H4 (cell line): ENCODE measurements around the gene ETFBKMT. TPM values are rescaled to one million over a fixed set of nuclear protein-coding genes. Genes with fewer than 3 reads are reported as not detected.
A peak's percentile ranks its signal among the peaks of the same experiment; 100 is the strongest.

Experiments
- DNase-seq: peaks from one replicate; pipeline ENCODE4 v3.0.0-alpha.2; 2015; ENCODE audit warnings: low spot score
- total RNA-seq: library from RNA; depleted of rRNA; stranded (reverse); fragments of >200 nt; shearing (Covaris generic); gene quantifications from 2 replicates; pipeline ENCODE4 v1.2.3, GENCODE V29; 2014; rRNA removed

The ETFBKMT gene, protein sequence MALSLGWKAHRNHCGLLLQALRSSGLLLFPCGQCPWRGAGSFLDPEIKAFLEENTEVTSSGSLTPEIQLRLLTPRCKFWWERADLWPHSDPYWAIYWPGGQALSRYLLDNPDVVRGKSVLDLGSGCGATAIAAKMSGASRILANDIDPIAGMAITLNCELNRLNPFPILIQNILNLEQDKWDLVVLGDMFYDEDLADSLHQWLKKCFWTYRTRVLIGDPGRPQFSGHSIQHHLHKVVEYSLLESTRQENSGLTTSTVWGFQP
- 1.3 and 1.9 TPM in 2 replicates for total RNA-seq

DNA sequence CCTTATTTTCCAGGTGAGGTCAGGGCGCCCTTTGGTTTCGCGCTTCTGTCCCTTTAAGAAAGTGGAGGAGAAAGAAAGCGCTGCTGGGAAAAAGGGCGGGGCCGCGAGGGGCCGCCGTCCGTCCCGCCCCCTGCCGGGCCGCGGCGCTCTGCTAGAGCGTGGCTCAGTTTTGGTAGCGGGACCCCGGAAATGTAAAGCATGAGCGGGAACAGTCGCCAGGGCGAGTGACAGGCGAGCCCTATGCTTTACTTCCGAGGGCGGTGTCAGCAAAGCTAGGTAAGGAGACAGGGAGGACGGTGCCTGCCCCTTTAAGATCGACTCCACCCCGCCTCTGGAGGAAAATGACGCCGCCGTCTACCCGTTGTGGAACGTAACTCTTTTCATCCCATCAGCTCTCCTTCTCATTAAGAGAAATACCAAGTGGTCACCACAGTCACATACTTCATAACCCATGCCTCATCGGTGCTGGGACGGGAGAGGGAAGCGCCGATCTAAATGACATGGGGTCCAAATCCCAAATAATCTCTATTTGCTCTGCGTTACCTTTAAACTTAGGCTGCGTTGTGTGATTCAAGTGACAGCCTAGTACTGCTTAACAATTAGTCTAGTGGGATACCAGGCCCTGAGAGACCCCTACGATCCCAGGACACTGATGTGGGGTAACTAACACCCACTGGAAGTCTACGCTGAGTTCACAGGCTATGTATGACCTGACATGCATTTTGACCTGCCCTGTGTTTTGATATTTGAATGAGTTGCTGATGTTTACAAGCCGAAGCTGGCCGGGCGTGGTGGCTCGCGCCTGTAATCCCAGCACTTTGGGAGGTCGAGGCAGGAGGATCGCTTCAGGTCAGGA is at the start of gene ETFBKMT:
TSS of gene ETFBKMT (plus strand) at position 602 of the 856 bp plus-strand sequence. CDS start 2,266 bp downstream, outside the sequence.
- DNase-seq: peak; percentile 94

DNA sequence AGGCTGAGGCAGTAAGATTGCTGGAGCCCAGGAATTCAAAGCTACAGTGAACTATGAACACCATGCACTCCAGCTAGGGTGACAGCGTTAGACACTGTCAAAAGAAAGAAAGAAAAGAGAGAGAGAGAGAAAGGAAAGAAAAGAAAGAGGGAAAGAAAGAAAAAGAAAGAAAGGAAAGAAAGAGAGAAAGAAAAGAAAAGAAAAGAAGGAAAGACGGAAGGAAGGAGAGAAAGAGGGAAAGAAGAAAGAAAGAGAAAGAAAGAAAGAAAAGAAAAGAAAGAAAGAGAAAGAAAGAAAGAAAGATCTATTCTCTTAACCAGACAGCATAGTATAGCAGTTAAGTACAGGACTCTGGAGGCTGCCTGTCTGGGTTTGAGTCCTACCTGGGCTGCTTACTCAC is 46.7 kb upstream of the ETFBKMT start:
- DNase-seq: no peak

DNA sequence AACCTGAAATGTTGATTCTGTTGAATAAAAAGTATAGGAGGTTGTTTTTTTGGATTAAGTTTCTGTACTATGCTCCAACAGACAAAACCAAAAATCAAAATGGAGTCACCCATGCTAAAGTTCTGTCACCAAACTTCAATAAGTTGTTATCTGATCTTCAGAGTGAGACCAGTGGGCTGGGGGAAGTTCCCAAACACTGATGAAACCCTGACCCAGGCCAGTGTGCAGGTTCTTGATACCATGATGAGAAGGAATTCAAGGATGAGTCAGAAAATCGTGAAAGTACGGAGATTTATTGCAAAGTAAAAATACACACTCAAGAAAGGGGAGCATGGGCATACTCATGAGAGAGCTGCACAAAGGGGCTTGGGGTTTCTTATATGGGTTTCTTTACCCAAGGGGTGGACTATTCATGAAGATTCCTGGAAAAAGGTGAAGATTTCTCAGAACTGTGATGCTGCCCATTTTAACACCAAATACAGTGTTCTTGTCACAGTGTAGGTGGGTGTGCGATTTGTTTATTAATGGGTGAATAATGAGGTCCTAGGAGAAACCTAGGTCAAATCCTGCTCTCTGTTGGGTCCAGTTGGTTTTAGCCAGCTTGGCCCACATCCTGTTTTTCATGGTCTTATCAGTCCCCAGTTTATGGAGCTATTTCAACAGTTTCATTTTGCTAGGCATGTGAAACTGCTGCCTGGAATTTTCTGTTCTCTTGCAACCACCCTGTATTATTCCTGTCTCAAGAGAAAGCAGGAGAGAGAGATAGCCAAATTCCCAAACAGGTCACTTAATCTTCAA is 41.1 kb upstream of the ETFBKMT start:
- DNase-seq: no peak

DNA sequence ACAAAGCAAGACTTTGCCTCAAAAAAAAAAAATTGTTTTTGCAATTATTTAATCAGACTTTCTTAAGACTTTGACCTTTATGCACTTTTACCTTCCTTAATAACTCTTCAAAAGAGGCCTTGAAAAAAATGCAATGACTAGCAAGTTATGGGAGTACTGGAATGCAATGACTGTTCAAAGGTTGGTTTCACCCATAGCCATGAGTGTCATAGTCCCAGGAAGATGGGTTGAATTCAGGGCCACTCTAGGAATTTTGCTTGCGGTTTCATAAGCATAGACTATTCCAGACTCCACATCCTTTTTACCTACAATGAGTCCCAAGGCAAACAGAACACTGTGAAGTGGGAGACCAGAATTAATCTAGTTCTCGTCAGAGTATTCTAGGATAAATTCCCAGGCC is 39.2 kb upstream of the ETFBKMT start:
- no peak for DNase-seq

DNA sequence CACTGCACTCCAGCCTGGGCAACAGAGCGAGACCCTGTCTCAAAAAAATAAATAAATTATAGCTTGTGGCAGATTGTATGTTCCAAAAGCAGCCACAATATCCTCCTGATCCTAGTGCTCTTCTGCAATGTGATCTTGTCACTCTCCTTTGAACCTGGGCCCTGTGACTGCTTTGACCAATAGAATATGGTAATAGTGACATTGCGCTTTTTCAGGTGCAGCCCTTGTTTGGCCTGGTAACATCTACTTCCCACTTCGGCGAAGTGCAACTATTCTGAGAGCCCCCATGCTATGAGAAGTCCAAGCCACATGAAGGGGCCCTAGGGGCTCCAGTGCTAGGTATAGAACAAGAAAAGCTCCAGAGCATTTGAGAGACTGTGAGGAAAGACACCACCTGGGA is 37.5 kb upstream of the ETFBKMT start:
- DNase-seq: no peak

DNA sequence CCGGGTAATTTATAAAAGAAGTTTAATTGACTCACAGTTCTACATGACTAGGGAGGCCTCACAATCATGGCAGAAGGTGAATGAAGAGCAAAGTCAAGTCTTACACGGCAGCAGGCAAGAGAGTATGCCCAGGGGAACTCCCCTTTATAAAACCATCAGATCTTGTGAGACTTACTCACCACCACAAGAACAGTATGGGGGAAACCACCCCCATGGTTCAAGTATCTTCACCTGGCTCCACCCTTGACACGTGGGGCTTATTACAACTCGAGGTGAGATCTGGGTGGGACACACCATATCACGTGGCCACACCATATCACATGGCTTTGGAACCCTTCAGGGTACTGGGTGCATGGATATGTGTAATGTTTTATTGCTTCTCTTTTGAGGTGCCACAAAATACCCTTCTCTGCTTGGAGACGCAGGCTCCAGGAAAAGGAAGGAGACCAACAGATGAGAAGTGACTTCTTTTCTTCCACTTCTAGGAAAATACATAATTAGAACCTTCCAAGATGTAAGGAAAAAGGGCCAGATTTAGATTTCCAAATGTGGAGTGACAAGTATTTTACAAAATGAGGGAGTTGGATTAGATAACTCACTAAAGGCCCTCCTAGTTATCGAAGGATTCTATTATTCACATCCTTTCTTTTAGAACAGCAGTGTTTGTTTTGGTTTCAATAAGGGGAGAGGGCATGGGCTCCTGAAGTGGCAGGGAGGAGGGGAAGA is 33.1 kb upstream of the ETFBKMT start:
- DNase-seq: no peak

DNA sequence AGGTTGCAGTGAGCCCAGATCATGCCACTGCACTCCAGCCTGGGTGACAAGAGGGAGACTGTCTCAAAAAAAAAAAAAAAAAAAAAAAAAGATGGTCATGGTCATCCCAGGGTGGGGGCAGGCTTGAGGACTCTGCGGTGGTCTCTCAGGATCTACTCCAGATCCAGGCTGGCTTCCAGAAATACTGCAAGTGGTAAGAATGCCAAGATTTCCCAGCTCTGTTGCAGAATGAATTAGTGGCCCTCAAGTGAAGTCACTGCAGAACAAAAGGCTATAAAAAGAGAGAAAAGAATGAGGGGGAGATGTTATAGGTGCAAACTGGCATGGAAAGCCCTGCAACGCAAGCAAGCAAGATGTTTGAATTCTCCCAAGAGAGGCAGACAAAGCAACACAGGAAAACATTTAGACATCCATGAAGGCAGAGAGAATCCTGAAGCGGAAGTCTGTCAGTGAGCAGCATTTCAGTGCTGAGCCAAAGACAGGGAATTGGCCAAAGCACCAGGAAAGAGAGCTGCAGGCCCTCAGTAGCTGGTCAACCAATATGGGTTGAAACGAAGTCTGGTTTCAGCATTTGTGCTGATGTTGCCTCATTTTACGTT is 31.9 kb upstream of the ETFBKMT start:
- DNase-seq: no peak

DNA sequence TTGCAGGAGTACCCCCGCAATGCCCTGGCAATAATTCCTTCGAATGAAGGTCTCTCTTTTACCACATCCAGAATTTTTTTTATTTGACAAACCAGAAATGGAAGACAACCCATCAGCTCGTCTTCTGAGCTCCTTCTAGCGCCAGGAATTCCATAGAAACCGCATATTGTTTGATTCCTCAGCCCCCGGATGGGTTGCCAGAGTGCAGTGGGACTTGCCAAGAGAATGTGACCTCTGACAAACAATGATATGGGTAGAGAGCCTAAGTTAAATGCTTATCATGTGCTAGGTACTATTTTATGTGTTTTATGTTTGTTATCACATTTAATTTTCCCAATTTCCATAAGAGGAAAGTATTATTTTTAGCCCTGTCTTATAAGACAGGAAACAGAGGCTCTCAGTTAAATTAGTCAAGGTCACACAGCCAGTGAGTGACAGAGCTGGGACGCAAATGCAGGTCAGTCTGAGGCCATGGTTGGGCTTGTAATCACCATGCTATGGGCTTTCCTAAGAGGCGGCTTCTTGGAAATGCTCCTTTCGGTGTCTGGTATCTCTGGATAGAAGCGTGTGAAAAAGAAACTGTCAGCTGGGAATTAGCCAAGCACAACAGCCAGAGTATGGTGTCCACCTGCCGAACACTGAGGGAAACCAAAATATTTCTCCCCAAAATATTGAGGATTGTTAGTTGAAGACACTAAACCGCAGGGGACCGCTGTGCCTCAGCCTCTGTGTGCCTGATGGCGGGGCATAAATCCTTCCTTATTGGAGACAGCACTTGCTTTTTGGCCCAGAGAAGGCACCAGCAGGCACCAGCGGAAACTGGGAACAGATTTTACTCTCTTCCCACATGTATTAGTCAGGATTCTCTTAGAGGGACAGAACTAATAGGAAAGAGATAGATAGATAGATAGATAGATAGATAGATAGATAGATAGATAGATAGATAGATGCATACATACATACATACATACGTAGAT is 29.4 kb upstream of the ETFBKMT start:
- no peak for DNase-seq

DNA sequence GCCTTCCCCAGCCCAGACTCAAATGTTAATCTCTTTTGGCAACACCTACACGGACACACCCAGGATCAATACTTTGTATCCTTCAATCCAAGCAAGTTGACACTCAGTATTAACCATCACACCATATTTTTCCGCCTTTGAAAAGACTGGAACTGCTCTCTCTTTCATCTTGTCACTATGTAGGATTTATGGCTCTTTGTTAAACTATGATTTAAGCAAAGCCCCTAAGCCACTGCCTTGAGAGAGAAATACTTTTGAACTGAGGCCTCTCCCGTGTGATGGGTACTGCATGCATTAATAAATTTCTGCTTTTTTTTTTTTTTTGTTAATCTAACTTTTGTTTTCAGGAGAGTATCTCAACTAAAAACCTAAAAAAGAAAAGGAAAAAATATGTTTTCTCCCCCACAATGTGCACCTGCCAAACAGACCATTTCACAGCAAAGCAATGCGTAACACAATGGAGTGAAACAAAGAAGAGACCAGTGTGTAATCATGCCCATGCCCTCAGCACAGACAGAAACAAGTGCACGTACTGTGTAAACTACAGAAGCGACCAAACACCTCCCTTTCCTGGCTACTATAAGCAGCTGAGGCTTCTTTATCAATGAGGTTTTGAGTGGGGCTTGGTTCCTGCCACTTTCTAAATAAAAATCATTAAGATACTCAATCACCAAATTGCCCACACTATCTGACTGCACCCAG is 28.3 kb upstream of the ETFBKMT start:
- DNase-seq: no peak

DNA sequence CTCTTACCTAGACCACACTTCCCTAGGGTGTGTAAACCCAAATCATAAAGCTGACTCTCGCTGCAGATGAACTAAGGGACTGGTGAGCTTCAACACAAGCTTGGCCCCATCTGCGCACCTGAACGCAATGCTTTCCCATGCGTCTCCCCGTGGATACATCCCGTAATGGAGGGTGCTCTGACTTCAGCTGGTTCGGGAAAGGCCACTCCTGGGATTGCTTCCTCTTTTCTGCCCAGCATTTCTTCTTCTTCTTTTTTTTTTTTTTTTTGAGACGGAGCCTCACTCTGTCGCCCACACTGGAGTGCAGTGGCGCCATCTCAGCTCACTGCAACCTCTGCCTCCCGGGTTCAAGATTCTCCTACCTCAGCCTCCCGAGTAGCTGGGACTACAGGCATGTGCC is 27.7 kb upstream of the ETFBKMT start:
- no peak for DNase-seq

DNA sequence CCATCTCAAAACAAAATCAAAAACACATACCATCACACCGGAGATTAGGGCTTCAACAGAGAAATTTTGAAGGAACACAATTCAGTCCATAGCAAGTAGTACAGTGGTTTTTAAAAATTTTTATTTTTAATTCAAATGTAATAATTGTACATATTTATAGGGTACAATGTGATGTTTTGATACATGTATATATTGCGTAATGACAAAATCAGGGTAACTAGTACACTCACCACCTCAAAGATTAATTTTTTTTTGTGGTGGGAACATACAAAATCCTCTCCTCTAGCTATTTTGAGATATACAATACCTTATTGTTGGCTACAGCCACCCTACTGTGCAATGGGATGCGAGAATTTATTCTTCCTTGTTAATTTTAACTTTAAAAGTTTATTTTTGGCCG is 26.0 kb upstream of the ETFBKMT start:
- no peak for DNase-seq

DNA sequence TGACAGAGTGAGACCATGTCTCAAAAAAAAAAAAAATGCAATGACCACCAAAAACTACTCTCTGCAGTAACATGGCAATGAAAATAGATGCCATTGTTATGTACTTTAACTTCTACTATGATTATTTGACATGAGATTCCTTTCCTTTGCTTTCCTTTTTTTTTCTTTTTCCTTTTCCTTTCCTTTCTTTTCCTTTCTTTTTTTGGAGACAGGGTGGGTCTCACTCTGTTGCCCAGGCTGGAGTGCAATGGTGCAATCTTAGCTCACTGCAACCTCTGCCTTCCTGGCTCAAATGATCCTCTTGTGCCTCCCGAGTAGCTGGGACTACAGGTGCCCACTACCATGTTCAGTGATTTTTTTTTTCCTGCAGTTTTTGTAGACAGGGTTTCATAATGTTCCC is 24.9 kb upstream of the ETFBKMT start:
- DNase-seq: no peak

DNA sequence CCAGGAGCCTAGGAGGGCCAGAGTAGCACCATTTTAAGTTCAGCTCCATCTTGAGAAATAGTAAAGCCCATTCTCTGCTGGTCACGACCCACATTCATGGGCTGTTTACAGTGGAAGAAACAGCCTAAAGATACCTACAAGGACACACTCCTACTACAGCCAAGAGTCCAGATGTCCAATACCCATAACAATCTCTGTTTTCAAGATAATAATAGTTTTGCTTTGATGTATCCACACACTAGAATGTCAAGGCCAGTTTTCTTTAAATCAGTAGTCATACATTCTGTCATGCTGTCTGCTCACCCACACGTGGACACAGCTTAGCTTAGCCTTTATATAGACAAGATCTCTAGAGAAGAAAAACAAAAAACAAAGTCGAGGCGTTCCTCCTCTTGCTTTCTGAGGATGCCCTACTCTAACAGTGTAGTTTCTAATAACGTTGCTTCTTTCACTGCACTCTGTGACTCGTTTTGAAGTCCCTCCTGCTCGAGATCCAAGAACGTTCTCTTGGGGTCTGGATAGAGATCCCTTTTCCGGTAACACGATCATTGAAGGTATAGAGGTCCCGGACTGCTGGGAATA is 17.9 kb upstream of the ETFBKMT start:
- no peak for DNase-seq

DNA sequence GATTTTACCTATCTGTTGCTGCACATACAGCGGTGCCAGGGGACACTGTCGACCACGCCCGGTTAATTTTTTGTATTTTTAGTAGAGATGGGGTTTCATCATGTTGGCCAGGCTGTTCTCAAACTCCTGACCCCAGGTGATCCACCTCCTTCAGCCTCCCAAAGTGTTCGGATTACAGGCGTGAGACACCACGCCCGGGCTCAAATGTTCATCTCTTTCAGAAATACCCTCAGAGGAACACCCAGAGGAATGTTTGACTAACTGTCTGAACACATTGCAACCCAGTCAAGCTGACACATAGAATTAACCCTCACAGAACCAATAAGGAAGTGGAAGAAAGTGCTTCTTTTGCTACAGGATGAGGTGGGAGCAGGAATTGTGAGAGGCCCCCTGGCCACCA is 15.0 kb upstream of the ETFBKMT start:
- no peak for DNase-seq

DNA sequence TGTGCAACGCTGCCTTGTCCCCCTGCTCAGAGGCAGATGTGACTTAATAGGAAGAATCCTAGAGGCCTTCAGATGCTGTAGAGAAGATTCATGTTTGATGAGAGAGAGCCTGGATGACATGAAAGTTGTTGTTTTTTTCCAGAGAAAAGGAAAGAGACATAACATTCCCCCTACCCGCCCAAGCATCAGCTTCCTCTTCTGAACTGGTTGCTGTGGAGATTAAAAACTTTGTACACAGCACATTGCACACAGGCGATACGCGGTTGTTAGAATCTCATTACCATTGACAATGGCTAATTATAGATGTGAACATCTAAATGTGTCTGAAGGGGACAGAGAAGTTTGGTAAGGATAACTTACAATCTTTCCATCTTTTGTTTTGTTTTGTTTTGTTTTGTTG is 13.6 kb upstream of the ETFBKMT start:
- no peak for DNase-seq

DNA sequence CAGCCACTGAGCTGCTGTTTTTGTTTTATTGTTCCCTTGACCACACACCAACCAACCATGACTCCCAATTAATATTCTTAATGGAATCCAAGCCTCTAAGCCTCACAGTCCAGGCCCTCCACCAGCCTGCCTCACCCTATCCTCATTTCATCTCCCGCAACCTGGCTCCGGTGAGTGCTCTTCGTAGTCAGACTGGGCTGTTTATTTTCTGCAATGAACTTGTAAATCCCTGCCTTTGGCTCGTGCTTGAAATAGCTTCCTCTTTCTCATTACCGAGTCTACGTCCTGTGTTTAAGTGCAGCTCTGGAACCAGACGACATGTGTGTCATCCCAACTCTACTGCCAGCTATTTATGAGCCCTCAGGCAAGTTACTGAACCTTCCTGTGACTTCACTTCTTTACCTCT is 12.4 kb upstream of the ETFBKMT start:
- peak; percentile 47 for DNase-seq

DNA sequence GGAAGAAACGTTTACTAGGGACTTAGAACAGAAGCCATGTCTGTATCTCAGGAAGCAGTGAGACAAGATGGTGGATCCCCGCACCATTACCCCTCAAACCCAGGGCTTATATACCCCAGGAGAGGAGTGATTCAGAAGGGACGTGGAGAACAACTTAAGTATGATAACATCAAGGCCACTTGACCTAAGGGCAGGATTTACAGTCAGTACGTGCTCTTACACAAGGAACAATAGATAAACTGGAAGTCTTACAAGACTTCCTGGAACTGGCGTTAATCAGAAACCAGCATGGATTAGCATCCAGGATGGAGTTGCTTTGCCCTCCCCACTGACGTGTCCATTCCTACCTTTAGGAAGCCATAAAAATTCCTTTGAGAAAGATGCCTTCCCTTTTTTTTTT is 8.6 kb upstream of the ETFBKMT start:
- no peak for DNase-seq

DNA sequence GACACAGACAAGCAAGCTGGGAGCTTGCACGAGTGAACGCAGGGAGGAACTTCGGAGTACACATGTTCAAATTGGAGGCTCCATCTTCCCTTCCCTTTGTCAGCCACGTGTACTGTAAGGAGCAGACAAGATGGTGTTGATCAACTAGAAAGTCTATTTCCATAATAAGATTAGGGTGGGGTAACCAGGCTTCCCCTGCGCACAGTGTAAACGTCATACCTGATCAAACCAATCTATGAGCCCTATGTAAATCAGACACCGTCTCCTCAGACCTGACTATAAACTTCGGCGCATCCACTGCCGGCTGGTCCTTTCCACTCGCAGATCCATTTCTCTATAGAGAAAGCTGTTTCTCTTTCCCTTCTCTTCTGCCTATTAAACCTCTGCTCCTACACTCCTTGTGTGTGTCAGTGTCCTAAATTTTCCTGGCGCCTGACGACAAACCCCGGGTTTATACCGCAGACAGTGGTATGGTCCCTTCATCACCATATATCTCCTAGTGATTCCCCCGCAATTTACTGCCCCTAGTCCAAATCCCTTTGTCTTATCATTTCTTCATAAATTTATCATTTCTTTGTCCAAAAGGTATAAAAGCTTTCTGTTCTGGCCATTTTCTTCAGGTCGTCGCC is 7.5 kb upstream of the ETFBKMT start:
- DNase-seq: no peak

DNA sequence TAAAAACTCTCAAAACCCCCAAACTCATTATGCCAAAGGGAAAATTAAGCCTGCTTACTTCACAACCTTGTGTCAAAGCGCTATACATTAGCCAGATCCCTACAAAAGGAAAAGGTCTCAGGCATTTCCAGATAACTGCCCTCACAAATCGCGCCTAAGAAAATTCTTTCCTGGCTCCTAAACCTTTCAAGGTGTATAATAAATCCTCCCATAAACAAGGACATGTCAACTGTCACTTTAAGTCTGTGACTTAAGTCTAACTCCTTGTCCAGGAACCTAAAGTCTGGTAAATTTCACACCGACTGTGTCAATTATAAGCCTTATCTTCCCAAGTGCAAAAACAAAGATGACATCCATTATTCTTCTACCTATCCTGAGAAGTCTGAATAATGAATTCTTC is 4.3 kb upstream of the ETFBKMT start:
- no peak for DNase-seq
